22Rv1 (cell line): ENCODE results near the gene PCCA.

Experiments used
- H3K27ac ChIP-seq: fragments of 450-650 bp; 2 replicates; pipeline ENCODE4 v1.5.1; 2017
- ZFX ChIP-seq: fragments of 450-650 bp; IDR thresholded peaks from 2 replicates; pipeline ENCODE4 v1.6.1; 2017; ENCODE audit warnings: antibody characterized with exemption, borderline replicate concordance
- TF ChIP-seq, protein P1 (sequence below): fragments of 450-650 bp; IDR thresholded peaks from 2 replicates; pipeline ENCODE4 v1.5.1; 2017; ENCODE audit warnings: mild to moderate bottlenecking

The PCCA gene

DNA sequence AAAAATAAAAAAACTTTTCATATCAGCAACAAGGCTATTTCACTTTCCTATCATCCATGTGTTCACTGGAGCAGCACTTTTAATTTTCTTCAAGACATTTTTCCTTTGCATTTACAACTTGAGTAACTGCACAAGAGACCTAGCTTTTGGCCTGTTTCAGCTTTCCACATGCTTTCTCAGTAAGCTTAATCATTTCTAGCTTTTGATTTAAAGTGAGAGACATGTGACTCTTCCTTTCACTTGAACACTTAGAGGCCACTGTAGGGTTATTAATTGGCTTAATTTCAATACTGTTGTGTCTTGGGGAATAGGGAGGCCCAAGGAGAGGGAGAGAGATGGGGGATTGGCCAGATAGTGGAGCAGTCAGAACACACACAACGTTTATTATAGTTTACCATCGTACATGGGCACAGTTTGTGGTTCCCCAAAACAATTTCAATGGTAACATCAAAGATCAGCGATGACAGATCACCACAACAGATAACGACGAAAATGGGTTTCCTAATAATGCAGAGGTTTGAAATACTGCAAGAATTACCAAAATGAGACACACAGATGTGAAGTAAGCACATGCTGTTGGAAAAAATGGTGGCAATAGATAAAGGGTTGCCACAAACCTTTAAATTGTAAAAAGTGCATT, 382.1 kb downstream of the PCCA start:
- TF ChIP-seq, protein P1, sequence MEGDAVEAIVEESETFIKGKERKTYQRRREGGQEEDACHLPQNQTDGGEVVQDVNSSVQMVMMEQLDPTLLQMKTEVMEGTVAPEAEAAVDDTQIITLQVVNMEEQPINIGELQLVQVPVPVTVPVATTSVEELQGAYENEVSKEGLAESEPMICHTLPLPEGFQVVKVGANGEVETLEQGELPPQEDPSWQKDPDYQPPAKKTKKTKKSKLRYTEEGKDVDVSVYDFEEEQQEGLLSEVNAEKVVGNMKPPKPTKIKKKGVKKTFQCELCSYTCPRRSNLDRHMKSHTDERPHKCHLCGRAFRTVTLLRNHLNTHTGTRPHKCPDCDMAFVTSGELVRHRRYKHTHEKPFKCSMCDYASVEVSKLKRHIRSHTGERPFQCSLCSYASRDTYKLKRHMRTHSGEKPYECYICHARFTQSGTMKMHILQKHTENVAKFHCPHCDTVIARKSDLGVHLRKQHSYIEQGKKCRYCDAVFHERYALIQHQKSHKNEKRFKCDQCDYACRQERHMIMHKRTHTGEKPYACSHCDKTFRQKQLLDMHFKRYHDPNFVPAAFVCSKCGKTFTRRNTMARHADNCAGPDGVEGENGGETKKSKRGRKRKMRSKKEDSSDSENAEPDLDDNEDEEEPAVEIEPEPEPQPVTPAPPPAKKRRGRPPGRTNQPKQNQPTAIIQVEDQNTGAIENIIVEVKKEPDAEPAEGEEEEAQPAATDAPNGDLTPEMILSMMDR, result no peak
- TF ChIP-seq ZFX, result no peak
- no peak overlapping the region for H3K27ac ChIP-seq

GRCh38 chr13:100473087-100473486, 384.2 kb downstream of the PCCA start:
- TF ChIP-seq, protein P1, result no peak
- no peak for TF ChIP-seq ZFX
- H3K27ac ChIP-seq, result no peak overlapping the region

DNA sequence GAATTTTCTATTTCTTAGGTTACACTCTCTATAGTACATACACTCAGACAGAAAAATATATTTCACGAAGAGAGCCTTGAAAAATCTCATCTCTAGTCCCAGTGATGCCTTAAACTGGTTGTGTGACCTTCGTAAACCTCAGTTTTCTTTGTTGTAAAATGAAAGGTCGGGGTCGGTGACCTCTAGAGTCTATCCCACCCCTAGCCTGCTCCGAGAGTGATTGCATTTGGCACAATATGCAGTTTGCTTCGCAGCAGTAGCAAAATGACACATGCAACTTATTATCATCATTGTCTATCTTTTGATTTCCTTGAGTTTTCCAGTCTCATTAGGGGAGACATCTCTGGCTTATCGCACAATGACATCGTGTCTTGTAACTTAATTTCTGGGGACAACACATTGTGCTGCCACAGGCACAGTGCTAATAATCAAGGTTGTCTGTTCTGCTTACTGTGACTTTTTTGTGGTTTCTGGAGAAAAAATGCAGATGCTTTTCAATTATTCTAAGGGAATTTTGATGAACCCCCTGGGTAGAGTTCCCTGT, 384.7 kb downstream of the PCCA start:
- TF ChIP-seq ZFX, result no peak
- TF ChIP-seq, protein P1, result no peak
- H3K27ac ChIP-seq, result no peak overlapping the region

- TF ChIP-seq, protein P1, result no peak
- TF ChIP-seq ZFX, result no peak
- H3K27ac ChIP-seq, result no peak overlapping the region
Measured at GRCh38 chr13:100476963-100477362, 388.1 kb downstream of the PCCA start.

GRCh38 chr13:100478107-100478809, 389.4 kb downstream of the PCCA start:
- TF ChIP-seq ZFX, result no peak
- TF ChIP-seq, protein P1, result no peak
- H3K27ac ChIP-seq, result no peak overlapping the region

DNA sequence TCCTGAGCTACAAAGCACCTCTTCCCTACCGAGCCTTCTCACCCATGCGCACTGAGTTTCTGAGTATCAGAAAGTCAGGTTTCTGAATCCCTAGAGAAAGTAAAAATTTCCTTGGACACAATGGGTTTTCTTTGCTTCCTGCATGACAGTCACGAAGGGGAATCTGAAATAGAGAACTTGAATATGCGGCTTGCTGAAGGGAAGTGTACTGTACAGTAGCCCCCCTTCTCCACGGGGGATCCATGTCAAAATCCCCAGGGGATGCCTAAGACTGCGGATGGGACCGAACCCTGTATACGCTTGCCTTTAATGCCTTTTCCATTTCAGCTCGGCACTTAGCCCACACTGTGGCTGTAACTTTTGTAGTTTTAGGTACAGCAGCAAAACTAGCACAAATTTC, 391.8 kb downstream of the PCCA start:
- TF ChIP-seq, protein P1, result no peak
- TF ChIP-seq ZFX, result no peak
- no peak overlapping the region for H3K27ac ChIP-seq

GRCh38 chr13:100483139-100483538, 394.2 kb downstream of the PCCA start:
- H3K27ac ChIP-seq, result no peak overlapping the region
- TF ChIP-seq, protein P1, result no peak
- no peak for TF ChIP-seq ZFX
